ENCODE measurements around the gene RPS19BP1. TPM values are rescaled to one million over a fixed set of nuclear protein-coding genes. Genes with fewer than 3 reads are reported as not detected.

RPS19BP1 gene
- total and polyA plus RNA-seq, 4 donors: 30.5 to 96.6 (median 88.3) TPM

- 76% methylated on average over 9 of the region's 10 CpGs for WGBS (ENCODE audit: insufficient coverage)
- no peak overlapping the region for H3K27ac ChIP-seq (ENCODE audit: low read depth, low read length)
Measured at GRCh38 chr22:39494471-39495120, 38.0 kb downstream of the RPS19BP1 start.

GRCh38 chr22:39493759-39494158, 38.8 kb downstream of the RPS19BP1 start:
- peaks cover 26% of the 10 kb centered on the region for H3K4me1 ChIP-seq (ENCODE audit: control insufficient read depth, insufficient read depth, low read length)
- DNase-seq (ENCODE audit: low read depth in 4 of 6, low spot score in 6 of 6): no peak
- peaks cover 36% of the 10 kb centered on the region for H3K36me3 ChIP-seq (ENCODE audit: control insufficient read depth, insufficient read depth, low read length)
- H3K27me3 ChIP-seq (ENCODE audit: control insufficient read depth, insufficient read depth, low read length): no peaks in the 10 kb centered on the region
- H3K9me3 ChIP-seq (ENCODE audit: control insufficient read depth, insufficient read depth, low read length): no peaks in the 10 kb centered on the region
- no peak overlapping the region for H3K4me3 ChIP-seq (ENCODE audit: low read depth, low read length)
- H3K27ac ChIP-seq (ENCODE audit: low read depth, low read length): no peak overlapping the region
- 79% methylated on average over 4 of the region's 4 CpGs for WGBS (ENCODE audit: insufficient coverage)

More at GRCh38 chr22:39494471-39495120, 38.0 kb downstream of the RPS19BP1 start:
- Histone ChIP-seq H3K27me3 (ENCODE audit: control insufficient read depth, insufficient read depth, low read length) (no peaks in the 10 kb centered on the region), H3K36me3 (ENCODE audit: control insufficient read depth, insufficient read depth, low read length) (peaks cover 28% of the 10 kb centered on the region), H3K4me3 (ENCODE audit: low read depth, low read length) (no peak overlapping the region), H3K4me1 (ENCODE audit: control insufficient read depth, insufficient read depth, low read length) (peaks cover 24% of the 10 kb centered on the region), H3K9me3 (ENCODE audit: control insufficient read depth, insufficient read depth, low read length) (no peaks in the 10 kb centered on the region)
- no peak for DNase-seq (ENCODE audit: low read depth in 4 of 6, low spot score in 6 of 6)

GRCh38 chr22:39492186-39492585, 40.4 kb downstream of the RPS19BP1 start:
- peaks cover 52% of the 10 kb centered on the region for H3K36me3 ChIP-seq (ENCODE audit: control insufficient read depth, insufficient read depth, low read length)
- H3K4me1 ChIP-seq (ENCODE audit: control insufficient read depth, insufficient read depth, low read length): peaks cover 24% of the 10 kb centered on the region
- no peak overlapping the region for H3K4me3 ChIP-seq (ENCODE audit: low read depth, low read length)
- H3K27ac ChIP-seq (ENCODE audit: low read depth, low read length): no peak overlapping the region
- no peaks in the 10 kb centered on the region for H3K9me3 ChIP-seq (ENCODE audit: control insufficient read depth, insufficient read depth, low read length)
- 83% methylated on average over 3 of the region's 3 CpGs for WGBS (ENCODE audit: insufficient coverage)
- H3K27me3 ChIP-seq (ENCODE audit: control insufficient read depth, insufficient read depth, low read length): no peaks in the 10 kb centered on the region
- DNase-seq (ENCODE audit: low read depth in 4 of 6, low spot score in 6 of 6): no peak

- DNase-seq (ENCODE audit: low read depth in 4 of 6, low spot score in 6 of 6): no peak
- WGBS (ENCODE audit: insufficient coverage): 88% methylated on average over 5 of the region's 6 CpGs
- Histone ChIP-seq H3K36me3 (ENCODE audit: control insufficient read depth, insufficient read depth, low read length) (peaks cover 56% of the 10 kb centered on the region), H3K9me3 (ENCODE audit: control insufficient read depth, insufficient read depth, low read length) (no peaks in the 10 kb centered on the region), H3K27ac (ENCODE audit: low read depth, low read length) (no peak overlapping the region), H3K4me1 (ENCODE audit: control insufficient read depth, insufficient read depth, low read length) (peaks cover 21% of the 10 kb centered on the region), H3K27me3 (ENCODE audit: control insufficient read depth, insufficient read depth, low read length) (no peaks in the 10 kb centered on the region), H3K4me3 (ENCODE audit: low read depth, low read length) (no peak overlapping the region)
Measured at GRCh38 chr22:39491696-39492095, 40.9 kb downstream of the RPS19BP1 start.

- Histone ChIP-seq H3K4me3 (ENCODE audit: low read depth, low read length) (no peak overlapping the region), H3K27ac (ENCODE audit: low read depth, low read length) (no peak overlapping the region), H3K27me3 (ENCODE audit: control insufficient read depth, insufficient read depth, low read length) (no peaks in the 10 kb centered on the region), H3K36me3 (ENCODE audit: control insufficient read depth, insufficient read depth, low read length) (peaks cover 58% of the 10 kb centered on the region), H3K4me1 (ENCODE audit: control insufficient read depth, insufficient read depth, low read length) (peaks cover 16% of the 10 kb centered on the region), H3K9me3 (ENCODE audit: control insufficient read depth, insufficient read depth, low read length) (no peaks in the 10 kb centered on the region)
- WGBS (ENCODE audit: insufficient coverage): 75% methylated on average over 6 of the region's 9 CpGs
- DNase-seq (ENCODE audit: low read depth in 4 of 6, low spot score in 6 of 6): no peak
Measured at GRCh38 chr22:39490966-39491680, 41.4 kb downstream of the RPS19BP1 start.

- Histone ChIP-seq H3K9me3 (ENCODE audit: control insufficient read depth, insufficient read depth, low read length) (no peaks in the 10 kb centered on the region), H3K27ac (ENCODE audit: low read depth, low read length) (no peak overlapping the region), H3K4me1 (ENCODE audit: control insufficient read depth, insufficient read depth, low read length) (peaks cover 14% of the 10 kb centered on the region), H3K4me3 (ENCODE audit: low read depth, low read length) (no peak overlapping the region), H3K36me3 (ENCODE audit: control insufficient read depth, insufficient read depth, low read length) (peaks cover 58% of the 10 kb centered on the region), H3K27me3 (ENCODE audit: control insufficient read depth, insufficient read depth, low read length) (no peaks in the 10 kb centered on the region)
- WGBS (ENCODE audit: insufficient coverage): 58% methylated on average over 11 of the region's 13 CpGs
- DNase-seq (ENCODE audit: low read depth in 4 of 6, low spot score in 6 of 6): peak in 3 of 6 donors; percentile 38 to 95 (median 86)
Measured at GRCh38 chr22:39490135-39490798, 42.3 kb downstream of the RPS19BP1 start.

- Histone ChIP-seq H3K4me3 (ENCODE audit: low read depth, low read length) (no peak overlapping the region), H3K27me3 (ENCODE audit: control insufficient read depth, insufficient read depth, low read length) (no peaks in the 10 kb centered on the region), H3K36me3 (ENCODE audit: control insufficient read depth, insufficient read depth, low read length) (peaks cover 58% of the 10 kb centered on the region), H3K4me1 (ENCODE audit: control insufficient read depth, insufficient read depth, low read length) (peaks cover 14% of the 10 kb centered on the region), H3K9me3 (ENCODE audit: control insufficient read depth, insufficient read depth, low read length) (no peaks in the 10 kb centered on the region), H3K27ac (ENCODE audit: low read depth, low read length) (no peak overlapping the region)
- no peak for DNase-seq (ENCODE audit: low read depth in 4 of 6, low spot score in 6 of 6)
- WGBS (ENCODE audit: insufficient coverage): 88% methylated on average over 9 of the region's 17 CpGs
Measured at GRCh38 chr22:39489094-39490068, 43.2 kb downstream of the RPS19BP1 start.

- H3K36me3 ChIP-seq (ENCODE audit: control insufficient read depth, insufficient read depth, low read length): peaks cover 62% of the 10 kb centered on the region
- peaks cover 14% of the 10 kb centered on the region for H3K4me1 ChIP-seq (ENCODE audit: control insufficient read depth, insufficient read depth, low read length)
- H3K27ac ChIP-seq (ENCODE audit: low read depth, low read length): no peak overlapping the region
- H3K9me3 ChIP-seq (ENCODE audit: control insufficient read depth, insufficient read depth, low read length): no peaks in the 10 kb centered on the region
- H3K4me3 ChIP-seq (ENCODE audit: low read depth, low read length): no peak overlapping the region
- 91% methylated on average over 39 of the region's 39 CpGs for WGBS (ENCODE audit: insufficient coverage)
- H3K27me3 ChIP-seq (ENCODE audit: control insufficient read depth, insufficient read depth, low read length): no peaks in the 10 kb centered on the region
- DNase-seq (ENCODE audit: low read depth in 4 of 6, low spot score in 6 of 6): no peak
Measured at GRCh38 chr22:39488563-39489083, 43.9 kb downstream of the RPS19BP1 start.
